GM19099 (cell line): Measurements from ENCODE around the gene POLD2.

Experiments used
- POLR2A ChIP-seq: IDR thresholded peaks from 3 replicates; pipeline ENCODE4 v1.6.1; 2011; ENCODE audit warnings: low read depth; ENCODE audit not compliant: insufficient read length; ENCODE audit errors: extremely low read depth

The POLD2 gene

DNA sequence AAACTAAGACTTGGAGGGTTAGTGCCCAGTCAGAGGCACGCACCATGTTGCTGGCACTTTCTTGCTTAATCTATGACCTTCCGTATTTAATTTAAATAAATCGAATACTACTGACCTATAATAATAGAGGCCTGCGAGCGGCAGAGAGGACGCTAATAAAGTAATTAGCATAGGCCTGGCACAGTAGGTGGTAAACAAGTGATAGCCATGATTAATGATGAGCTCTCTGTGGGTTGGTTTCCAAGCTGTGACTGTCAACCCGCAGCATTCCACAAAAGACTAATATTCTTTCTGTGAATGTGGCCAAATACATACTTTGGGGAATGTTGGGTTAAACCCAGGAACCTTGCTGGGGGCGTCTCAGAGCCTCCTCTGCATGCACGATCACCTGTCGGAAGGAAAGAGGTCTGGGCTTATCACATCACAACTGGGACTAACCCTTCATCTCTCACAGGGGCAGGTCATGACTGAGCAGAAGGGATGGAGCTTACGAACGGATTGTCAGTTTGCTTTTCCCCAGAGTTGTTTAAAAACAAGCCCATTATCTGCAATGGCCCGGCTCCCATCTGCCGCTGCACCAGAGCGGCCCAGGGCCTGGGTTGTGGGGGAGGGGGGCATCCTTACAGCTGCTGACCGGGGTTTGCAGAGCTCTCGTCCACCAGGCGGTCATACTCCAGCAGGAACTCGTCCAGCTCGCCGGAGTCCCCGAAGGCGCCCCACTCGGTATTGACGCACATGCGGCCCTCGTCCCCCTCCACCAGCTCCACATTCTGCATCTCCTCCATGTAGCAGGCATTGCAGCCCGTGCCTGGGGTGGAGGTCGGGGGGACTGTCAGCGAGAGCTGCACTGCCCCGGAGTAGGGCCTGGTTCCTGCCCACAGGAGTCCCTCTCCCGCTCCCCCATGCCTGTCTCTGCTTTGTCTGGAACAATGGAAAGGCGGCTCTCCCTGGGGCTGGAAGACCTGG lies 24.0 kb upstream of the POLD2 start:
- TF ChIP-seq POLR2A, result no peak

GRCh38 chr7:44145969-44146911 lies 22.9 kb upstream of the POLD2 start:
- TF ChIP-seq POLR2A, result no peak

- no peak for TF ChIP-seq POLR2A
Measured at GRCh38 chr7:44145479-44145968, 22.2 kb upstream of the POLD2 start.

- no peak for TF ChIP-seq POLR2A
Measured at GRCh38 chr7:44144968-44145478, 21.7 kb upstream of the POLD2 start.

GRCh38 chr7:44144426-44144967 lies 21.1 kb upstream of the POLD2 start:
- no peak for TF ChIP-seq POLR2A

GRCh38 chr7:44143646-44144250 lies 20.4 kb upstream of the POLD2 start:
- TF ChIP-seq POLR2A, result no peak

GRCh38 chr7:44142028-44142427 lies 18.7 kb upstream of the POLD2 start:
- no peak for TF ChIP-seq POLR2A

- no peak for TF ChIP-seq POLR2A
Measured at GRCh38 chr7:44141221-44141850, 18.0 kb upstream of the POLD2 start, which contains the start of gene MYL7. MYL7 (minus strand) TSS chr7:44141332; CDS start chr7:44141305, 27 bp downstream.

DNA sequence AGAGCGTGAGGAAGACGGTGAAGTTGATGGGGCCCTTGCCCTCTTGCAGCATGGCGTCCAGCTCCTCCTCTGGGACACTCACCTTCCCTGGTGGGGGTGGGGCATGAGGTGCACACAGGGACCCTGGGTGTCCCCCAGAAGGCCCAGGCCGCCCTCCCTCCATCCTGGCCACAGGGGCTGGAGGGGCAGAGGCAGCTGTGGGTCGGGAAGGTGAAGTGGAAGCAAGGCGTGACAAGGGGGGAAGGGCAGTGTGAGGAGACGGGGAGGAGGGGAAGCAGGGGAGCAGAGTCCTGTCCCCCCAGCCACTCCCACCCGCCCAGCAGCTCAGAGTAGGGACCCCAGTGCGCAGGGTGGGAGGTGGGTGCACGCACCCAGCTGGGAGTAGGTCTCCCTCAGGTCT lies 17.0 kb upstream of the POLD2 start:
- no peak for TF ChIP-seq POLR2A

- no peak for TF ChIP-seq POLR2A
Measured at GRCh38 chr7:44139311-44140010, 16.1 kb upstream of the POLD2 start.

DNA sequence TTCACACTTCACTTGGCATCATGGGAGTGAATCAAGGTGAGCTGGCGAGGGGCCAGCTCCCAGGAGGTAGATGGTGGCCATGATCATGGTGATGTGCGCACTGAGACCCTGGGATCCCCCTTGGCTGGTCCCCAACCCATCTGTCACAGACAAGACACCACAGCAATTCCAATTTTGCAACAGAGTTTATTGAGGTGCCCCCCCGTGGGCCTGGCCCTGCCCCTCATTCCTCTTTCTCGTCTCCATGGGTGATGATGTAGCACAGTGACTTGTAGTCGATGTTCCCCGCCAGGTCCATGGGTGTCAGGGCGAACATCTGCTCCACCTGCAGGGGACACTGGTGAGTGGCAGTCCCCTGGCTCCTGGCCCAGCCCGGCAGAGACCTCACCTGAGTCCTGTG lies 15.3 kb upstream of the POLD2 start:
- no peak for TF ChIP-seq POLR2A

GRCh38 chr7:44136731-44137130 lies 13.4 kb upstream of the POLD2 start:
- no peak for TF ChIP-seq POLR2A

- no peak for TF ChIP-seq POLR2A
Measured at GRCh38 chr7:44134943-44135628, 11.7 kb upstream of the POLD2 start.

DNA sequence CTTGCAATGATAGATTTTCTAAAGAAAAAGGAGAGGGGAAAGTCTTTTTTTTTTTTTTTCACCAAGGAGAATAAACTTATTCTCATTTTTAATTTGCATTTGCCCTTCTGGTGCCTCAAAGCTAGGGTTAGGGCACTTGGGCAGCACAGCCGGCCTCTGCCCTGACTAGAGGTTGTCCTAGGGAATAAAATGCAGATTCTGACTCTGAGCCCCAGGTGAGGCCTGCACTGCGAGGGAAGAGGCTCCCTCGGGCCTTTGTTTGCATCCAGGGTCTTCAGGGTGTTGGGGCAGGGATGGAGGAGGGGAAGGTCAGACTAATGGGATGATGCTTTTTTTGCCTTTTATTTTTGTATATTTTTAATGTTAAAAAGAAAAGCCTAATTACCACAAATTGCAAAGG lies 9.9 kb upstream of the POLD2 start:
- TF ChIP-seq POLR2A, result no peak
